ENCODE data around the gene TEKTIP1.

DNA sequence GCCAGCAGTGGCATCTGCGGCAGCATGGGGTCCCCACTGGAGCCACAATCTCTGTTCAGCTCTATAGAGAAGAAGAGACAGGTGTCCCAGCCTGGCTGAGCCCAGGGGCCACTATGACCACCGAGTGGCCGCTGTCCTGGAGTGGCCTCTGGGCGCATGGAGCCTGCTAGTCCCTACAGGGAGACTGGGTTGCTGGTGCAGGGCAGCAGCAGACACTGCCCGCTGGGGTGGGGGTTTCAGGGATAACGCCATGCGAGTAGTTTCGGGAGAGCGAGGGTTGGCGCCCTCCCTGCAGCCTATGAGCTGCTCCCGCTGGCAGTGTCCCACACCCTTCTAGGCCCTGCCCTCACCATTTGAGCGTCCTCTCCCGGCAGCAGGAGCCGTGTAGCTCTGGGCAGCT is 10.9 kb upstream of the TEKTIP1 start:
- TF ChIP-seq, protein P1, sequence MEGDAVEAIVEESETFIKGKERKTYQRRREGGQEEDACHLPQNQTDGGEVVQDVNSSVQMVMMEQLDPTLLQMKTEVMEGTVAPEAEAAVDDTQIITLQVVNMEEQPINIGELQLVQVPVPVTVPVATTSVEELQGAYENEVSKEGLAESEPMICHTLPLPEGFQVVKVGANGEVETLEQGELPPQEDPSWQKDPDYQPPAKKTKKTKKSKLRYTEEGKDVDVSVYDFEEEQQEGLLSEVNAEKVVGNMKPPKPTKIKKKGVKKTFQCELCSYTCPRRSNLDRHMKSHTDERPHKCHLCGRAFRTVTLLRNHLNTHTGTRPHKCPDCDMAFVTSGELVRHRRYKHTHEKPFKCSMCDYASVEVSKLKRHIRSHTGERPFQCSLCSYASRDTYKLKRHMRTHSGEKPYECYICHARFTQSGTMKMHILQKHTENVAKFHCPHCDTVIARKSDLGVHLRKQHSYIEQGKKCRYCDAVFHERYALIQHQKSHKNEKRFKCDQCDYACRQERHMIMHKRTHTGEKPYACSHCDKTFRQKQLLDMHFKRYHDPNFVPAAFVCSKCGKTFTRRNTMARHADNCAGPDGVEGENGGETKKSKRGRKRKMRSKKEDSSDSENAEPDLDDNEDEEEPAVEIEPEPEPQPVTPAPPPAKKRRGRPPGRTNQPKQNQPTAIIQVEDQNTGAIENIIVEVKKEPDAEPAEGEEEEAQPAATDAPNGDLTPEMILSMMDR (IDR thresholded peaks at IDR 0.05) = no peak
- TF ChIP-seq POLR2A (IDR thresholded peaks at IDR 0.05) = no peak
